Hepatocyte (in vitro differentiated cells): ENCODE results near the gene OR5AL1.

Experiments
- CTCF ChIP-seq: fragments of 200-600 bp; sonication (generic); IDR thresholded peaks from 2 replicates; pipeline ENCODE4 v1.5.1; 2016; ENCODE audit warnings: antibody characterized with exemption, mild to moderate bottlenecking; ENCODE audit not compliant: poor library complexity
- EZH2 ChIP-seq: fragments of 200-600 bp; sonication (generic); IDR thresholded peaks from 2 replicates; pipeline ENCODE4 v1.6.1; 2016; ENCODE audit warnings: antibody characterized with exemption, mild to moderate bottlenecking, borderline replicate concordance
- EZH2phosphoT487 ChIP-seq: fragments of 200-600 bp; sonication (generic); IDR thresholded peaks from one replicate; pipeline ENCODE4 v1.6.1; 2018; ENCODE audit warnings: antibody characterized with exemption, mild to moderate bottlenecking, low read depth, moderate library complexity; ENCODE audit not compliant: unreplicated experiment, severe bottlenecking

DNA sequence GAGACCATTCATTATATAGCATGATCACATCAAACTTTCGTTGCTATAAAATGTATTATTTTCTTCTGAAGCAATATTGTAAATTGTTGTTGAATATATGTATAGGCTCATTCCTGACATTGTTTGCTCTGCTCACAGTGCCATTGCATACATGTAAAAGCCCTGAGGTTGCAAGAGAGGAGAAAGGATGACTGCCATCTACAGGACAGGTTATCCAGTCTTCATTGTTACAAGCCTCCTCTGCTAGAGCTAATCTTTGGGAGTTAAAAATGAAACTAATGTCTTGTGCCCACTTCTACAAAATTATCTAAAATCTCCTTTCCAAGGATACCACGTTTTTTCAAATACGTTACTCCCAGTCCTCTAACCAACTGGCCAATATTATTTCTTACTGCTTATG lies 16.4 kb upstream of the OR5AL1 start:
- TF ChIP-seq CTCF, result peak; percentile 18
- TF ChIP-seq EZH2, result no peak
- TF ChIP-seq EZH2phosphoT487, result no peak
